ENCODE measurements around the gene KCNMB3.
"Not testable (repeated sequence)": the region's sequence is repeated elsewhere in the genome, so short reads cannot be mapped to it uniquely, and the experiment has no call there.

KCNMB3 gene, protein sequence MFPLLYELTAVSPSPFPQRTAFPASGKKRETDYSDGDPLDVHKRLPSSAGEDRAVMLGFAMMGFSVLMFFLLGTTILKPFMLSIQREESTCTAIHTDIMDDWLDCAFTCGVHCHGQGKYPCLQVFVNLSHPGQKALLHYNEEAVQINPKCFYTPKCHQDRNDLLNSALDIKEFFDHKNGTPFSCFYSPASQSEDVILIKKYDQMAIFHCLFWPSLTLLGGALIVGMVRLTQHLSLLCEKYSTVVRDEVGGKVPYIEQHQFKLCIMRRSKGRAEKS

DNA sequence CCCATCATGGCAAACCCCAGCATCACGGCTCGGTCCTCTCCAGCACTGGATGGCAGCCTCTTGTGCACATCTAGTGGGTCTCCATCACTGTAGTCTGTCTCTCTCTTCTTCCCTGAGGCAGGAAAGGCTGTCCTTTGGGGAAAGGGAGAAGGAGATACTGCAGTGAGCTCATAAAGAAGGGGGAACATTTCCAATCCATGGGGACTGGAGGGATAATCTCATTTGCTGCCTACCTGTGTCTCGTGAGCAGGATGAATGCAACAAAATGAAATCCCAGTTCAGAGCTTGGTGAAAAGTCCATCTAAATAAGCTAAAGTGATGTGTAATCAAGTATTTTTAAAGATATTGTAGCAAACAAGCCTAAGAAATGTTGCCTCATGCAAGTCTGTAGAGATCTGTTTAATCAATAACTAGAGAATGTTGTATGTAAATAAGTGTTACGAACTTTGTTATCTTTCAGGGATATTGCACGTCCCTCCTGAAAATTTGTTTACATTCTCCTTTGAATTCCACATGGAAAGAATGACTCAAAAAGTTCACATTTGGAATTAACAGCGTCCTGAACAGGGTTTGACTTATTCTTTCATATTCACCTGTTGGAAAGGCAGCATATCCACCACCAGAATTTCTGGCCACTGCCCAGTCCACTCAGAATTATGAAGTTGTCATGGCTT is at the start of gene KCNMB3:
Gene KCNMB3 (minus strand): TSS at position 312 of the 674 bp plus-strand sequence. CDS start 124 bp downstream, at position 188.
- DNase-seq (ENCODE audit: low spot score) = no peak

DNA sequence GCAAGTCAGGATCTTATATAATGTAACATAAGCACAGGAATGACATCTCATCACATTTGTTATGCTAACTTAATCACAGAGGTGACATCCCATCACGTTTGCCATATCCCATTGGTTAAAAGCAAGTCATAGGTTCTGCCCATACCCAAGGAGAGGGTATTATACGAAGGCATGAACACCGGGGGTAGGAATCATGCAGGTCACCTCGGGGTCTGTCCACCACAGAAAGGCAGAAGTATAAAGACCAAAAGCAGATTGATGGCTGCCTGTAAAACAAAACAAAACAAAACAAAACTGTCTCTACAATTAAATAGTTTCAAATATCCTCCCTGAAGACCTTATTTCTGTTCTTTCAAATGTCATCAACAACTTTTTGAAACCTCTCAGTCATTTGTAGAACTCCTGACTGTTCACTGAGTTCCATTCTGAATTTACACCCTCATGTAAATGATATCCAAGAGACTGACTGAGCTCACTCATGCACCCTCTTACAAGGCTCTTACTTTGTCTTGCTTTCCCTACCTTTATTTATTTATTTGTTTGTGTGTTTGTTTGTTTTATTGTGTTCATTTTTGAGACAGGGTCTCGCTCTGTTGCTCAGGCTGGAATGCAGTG is 49.2 kb upstream of the KCNMB3 start:
- DNase-seq (ENCODE audit: low spot score) = no peak

DNA sequence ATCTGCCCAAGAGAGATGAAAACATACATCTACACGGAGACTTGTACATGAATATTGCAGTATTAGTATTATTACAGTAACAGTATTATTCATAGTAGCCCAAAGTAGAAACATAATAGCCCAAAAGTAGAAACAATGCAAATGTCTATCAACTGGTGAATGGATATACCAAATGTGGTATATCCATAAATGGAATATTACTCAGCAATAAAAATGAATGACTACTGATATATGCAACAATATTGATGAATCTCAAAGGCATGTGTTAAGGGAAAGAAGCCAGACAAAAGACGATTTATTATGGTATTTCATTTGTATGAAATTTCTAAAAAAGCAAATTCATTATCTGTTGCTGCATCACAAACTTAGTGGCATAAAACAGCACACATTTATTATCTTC is 48.4 kb upstream of the KCNMB3 start:
- DNase-seq (ENCODE audit: low spot score) = no peak

DNA sequence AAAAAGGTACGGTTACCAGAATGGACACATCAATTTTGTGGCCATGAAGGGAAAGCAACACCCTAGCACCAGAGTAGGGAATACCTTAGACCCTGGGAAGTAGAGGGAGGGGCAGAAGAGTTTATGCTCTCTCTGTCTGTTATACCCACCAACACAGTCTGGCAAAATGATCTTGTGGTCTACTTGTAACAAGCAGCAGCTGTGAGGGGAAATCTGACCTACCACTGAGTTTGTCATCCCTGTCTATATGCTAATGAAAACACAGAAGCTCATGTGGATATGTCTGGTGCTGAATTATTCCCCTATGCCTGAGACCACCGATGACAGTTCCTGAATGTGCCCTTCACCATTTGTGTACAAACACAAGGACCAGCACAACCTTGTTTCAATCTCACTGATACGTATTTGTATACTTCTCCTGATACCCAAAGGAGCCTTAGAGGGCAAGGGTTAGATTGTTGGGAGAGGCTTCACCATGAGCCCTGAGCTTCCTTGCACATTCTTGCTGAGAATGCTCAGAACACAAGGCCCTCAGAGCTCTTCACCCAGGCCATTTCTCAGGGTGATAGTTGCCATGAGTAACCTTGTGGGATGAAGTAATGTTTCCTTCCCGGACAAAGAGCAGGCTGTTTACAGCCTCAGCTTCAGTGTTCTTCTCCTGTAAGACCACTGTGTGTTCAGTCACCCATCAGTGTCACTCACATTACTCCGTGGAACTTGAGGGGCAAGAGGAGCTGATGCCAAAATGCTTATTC is 47.2 kb upstream of the KCNMB3 start:
- DNase-seq (ENCODE audit: low spot score) = no peak

DNA sequence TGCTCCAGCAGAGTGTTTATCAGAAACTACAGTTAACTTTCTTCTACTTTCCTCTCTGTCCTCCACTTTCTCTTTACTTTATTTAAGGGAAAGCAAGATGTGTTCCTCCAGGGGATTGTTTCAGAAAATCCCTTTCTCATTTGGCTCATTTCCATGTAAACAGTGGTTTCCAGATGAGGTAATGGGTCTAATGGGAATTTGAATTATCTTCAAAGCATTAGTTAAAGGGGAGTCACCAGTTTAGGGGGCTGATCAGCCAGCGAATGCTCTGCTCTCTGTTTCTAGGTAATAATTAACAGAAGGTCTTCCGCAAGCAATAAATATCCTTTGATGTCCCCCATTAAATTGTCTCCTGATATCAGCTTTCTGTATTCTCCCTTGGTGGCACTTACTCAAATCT is 41.5 kb upstream of the KCNMB3 start:
- DNase-seq (ENCODE audit: low spot score) = no peak

DNA sequence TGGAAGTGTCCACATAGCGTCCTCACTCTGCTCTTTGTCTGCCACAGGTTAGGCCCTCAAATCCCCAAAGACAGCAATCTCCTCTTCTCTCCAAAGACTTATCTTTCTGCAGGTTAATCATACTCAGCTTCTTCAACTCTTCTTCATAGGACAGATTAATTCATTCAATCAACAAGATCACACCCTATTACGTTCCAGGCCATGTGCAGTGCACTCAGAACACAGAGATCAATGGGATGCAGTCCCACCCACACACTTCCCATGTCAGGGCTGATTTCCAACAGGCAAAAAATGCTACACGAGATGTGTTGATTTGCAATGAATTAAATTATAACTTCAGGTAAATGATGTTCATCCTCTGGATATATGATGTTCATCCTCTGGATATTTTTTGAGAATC is 38.4 kb upstream of the KCNMB3 start:
- DNase-seq (ENCODE audit: low spot score) = no peak

DNA sequence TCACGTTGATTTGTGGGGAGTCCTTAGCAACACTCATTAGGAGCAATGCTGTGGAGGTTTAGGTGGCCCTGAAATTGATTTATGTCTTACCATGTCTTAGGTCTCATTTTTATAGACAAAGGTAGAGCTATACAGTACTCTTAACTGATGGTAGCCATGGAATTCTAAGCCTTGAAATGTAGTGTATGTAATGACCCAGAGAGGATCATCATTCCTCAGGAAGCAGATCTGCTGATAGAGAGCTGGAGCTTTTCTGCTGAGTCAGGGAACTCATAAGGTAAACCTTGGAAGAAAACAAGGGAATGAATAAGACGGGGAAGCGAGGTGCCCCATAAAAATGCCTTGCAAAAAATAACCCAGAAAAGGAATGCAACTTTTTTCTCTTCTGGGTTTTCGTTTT is 37.9 kb upstream of the KCNMB3 start:
- DNase-seq (ENCODE audit: low spot score) = no peak

DNA sequence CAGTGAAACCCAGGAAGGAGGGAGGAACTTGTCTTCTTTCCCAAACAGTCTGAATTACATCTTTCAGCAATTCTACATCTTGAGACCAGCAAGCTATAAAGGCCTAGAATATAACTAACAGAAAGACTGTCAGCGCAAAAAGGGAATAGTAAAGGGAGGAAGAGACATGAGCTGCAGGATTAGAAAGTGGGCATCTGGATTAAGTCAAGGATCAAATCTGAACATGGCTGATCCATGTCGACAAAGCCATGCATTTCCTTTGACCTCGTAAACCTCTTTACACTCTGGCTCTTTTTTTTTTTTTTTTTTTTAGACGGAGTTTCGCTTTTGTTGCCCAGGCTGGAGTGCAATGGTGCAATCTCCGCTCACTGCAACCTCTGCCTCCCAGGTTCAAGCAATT is 35.4 kb upstream of the KCNMB3 start:
- DNase-seq (ENCODE audit: low spot score) = no peak

DNA sequence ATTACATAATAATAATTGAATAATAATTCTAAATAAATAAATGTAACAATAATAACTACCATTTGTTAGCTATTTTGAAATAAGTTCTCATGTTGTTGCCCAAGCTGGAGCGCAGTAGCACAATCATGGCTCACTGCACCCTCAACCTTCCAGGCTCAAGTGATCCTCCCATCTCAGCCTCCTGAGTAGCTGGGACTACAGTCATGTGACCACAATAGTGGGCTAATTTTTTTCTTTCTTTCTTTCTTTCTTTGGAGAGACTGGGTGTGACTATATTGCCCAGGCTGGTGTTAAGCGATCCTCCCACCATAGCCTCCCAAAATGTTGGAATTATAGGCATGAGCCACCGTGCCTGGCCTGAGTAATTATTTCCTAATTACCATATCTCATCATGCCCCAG is 30.9 kb upstream of the KCNMB3 start:
- DNase-seq (ENCODE audit: low spot score) = no peak

DNA sequence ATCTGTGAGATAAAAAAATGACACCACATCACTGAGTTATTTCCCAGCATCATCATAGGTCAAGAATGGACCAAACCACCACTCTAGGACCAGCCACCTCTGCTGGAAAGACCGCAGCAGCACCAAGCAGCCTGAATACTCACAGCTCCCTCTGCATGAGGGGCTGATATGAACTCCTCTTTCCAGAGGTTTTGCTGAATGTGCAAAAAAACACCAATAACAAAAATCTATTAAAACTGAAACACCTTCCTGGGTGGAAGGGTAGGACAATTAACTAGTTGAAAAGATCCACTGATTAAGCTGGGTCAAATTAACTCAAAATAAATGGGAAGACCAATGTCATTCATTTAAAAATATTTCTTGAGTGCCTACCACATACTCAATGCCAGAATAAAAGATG is 28.9 kb upstream of the KCNMB3 start:
- DNase-seq (ENCODE audit: low spot score) = no peak

DNA sequence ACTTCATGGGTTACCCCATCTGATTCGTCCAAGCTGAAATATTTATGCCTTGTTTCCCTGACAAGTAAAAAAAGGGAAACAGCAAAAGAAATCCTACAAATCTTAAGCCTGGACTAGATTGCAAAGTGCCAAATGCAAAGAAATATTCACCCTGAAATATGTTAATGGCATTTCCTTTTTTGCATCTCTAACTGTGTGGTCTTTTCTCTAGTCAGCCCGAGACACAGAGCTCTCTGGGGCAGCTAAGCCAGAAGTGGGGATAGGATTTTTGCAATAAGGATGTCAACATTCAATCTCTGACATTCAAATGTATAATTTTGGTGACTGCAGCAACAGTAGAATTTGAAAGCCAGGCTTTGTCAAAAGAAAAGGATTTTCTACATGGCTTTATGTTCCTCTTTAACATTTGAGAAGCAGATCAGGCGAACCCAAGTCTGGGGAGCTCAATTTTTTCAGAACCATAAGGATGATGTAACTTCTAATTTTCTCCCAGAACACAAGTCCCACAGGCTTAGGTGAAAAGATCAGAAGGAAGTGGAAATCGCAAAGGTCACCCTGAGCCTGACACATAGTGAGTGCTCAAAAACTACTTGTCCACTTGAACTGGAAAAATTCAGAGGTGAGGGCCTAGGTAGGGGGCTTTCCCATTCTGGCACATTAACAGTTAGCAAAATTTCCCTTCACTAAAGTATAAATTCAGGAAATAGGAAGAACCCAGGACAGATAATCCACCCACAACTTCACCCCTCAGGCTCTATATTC is 28.2 kb upstream of the KCNMB3 start:
- no peak for DNase-seq (ENCODE audit: low spot score)

DNA sequence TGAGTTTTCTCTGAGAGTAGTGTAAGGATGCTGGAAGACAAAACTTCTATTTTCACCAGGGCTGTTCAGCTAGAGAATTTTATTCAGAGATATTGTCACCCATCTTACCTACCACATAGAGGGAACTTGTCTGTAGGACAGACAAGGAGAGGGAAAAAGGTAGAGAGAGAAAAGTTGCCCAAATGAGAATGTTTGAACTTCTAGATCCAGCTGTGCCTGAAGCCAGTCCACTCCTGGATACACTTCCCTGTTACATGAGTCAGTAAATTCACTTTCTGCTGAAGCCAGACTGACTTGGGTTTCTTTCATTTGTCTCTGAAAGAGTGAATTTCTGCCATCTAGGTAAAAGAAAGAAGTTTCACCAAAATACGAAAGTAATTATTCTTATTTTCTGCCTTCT is 27.2 kb upstream of the KCNMB3 start:
- no peak for DNase-seq (ENCODE audit: low spot score)

DNA sequence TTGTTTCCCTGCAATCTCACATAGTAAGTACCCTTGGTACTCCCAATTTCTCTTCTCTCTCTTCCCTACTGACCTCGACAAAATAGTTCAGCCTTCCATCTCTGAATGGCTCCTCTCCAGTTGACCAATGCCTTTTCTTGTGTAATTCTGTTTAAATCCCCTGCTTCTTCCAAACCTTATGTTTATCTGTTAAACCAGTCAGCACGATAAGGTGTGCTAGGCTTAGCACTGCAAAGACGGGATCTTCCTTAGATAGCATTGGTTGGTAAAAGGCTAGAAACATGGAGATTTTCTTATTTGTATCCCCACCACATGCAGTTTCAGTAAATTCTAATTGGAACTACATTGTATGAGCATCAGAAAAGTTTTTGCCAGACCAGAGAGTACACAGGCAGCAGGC is 25.8 kb upstream of the KCNMB3 start:
- DNase-seq (ENCODE audit: low spot score) = no peak

DNA sequence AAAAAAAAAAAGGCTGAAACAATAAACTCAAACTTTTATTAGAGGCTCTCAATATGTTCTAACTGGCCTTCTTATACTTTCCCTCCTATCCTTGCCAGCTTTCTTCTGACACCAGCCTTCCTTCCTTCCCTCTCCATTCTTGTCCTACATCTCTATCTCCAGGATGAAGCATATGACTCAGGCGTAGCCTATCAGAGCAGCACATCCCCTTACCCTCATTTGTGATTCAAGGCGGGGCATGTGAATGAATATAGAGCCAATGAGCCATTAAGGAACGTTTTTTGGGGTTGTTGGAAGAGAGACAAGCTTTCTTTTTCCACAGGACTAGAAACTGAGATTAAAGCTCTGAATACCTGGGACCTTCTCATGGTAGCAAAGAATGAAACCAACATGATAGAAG is 25.1 kb upstream of the KCNMB3 start:
- DNase-seq (ENCODE audit: low spot score) = no peak

DNA sequence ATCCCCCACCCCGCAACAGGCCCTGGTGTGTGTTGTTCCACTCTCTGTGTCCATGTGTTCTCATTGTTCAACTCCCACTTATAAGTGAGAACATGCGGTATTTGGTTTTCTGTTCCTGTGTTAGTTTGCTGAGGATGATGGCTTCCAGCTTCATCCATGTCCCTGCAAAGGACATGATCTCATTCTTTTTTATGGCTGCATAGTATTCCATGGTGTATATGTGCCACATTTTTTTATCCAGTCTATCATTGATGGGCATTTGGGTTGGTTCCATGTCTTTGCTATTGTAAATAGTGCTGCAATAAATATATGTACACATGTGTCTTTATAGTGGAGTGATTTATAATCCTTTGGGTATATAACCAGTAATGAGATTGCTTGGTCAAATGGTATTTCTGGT is 23.5 kb upstream of the KCNMB3 start:
- not testable (repeated sequence) for DNase-seq (ENCODE audit: low spot score)

DNA sequence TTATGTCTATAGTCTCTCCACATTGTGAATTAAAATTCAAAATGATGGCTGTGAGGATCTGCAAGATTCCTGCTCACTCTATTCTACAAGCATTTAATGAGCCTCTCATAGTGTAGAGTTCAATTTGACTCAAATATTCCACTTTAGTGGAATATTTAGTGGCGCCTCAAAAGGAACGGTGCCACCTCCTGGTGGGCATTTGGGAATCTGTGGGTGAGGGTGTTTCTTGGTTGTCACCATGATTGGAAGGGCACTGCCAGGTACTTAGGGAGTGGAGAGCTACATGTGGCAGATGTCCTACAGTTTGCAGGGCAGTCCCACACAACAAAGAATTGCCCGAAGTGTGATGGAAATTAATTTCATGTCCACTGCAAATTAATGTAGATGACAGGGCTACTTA is 21.5 kb upstream of the KCNMB3 start:
- DNase-seq (ENCODE audit: low spot score) = no peak

DNA sequence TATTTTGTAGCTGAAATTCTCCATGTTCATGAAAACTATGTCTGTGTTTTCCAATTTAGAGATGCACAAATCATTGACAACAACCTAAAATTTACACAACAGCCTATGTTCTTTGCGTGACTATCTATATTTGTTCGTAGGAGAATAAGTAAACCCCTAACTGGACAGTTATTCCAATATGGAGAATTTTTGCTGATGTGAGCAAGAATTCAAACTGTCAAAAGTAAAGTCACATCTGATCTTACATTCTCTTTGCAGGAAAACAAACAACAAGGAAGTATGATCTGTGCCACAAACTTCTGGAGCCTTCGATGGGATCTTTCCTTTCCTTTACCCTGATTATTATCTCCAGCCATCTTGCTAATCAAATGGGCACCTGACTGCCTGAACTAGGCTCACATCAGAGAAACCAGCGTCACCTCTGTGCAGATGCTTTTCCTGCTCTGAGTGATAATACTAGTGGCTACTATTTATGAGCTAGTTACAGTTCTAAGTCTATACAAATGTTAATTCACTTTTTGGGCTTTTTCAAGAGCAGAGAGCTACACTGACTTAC is 18.3 kb upstream of the KCNMB3 start:
- no peak for DNase-seq (ENCODE audit: low spot score)

DNA sequence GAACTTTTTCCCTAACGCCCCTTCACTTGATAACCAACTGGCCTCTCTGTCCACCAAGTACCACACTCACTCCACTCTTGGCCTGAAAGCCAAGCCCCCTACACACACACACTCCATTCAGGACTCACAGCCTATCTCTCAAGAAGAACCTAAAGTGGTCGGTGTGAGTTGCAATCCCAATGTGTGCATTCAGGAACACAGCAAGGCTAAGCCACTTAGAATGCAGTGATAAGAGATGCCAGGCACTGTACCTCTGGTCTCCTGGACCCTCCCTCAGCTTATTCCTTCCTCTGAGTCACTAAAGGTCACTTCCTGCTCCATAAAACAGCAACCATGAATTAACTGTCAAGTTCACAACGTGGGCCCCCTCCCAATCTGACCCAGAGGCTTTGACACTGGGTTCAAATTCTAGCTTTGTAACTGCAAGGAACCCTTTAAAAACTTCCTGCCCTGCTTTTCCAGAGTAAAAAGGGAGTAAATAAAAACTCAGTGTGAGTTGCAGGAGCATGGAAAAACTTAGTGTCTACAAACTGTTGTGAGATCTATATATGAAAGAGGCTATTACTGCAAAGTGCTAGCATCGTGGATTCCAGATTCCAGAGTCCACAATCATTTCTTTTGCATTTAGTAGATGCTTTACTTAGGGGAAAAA is 17.6 kb upstream of the KCNMB3 start:
- DNase-seq (ENCODE audit: low spot score) = no peak

DNA sequence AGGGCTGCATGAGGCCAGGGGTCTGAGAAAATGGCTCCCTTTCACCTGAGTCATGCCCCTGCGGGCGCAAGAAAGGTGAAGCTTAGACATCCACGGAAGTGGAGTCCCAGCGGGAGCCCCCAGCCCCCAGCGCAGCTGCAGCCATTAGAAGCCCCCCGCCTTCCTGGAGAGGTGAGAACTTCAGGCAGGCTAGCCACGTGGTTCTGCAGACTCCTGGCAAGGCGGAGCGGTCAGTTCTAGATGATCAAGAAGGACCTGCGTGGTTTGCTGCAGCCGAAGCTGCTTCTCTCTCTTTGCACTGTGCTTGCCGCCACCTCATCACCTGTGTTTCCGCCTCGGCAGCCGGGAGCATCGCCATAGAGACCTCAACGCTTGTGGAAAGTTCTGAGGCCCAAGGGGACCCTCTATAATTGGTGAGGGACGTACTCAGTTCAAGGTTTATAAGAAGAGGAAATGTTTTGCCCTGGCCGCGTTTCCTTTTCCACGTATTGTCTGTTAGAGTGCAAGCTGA is 15.8 kb upstream of the KCNMB3 start:
- no peak for DNase-seq (ENCODE audit: low spot score)

DNA sequence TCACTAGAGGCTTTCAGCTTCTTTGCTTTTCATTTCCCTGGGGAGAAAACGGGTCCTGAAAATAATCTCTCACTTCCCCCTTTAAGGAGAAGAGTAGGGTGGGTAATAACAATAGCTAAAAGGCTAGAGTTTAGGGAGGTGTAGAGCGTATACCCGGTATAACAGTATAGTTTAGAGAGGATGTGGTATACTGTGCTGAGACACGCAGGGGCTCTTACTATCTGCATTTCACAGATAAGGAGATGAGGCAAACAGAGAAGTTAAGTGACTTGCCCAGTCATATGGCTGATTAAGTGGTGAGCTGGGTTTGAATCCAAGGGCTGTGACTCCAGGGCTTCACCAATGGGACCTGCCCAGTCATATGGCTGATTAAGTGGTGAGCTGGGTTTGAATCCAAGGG is 15.0 kb upstream of the KCNMB3 start:
- DNase-seq (ENCODE audit: low spot score) = no peak

DNA sequence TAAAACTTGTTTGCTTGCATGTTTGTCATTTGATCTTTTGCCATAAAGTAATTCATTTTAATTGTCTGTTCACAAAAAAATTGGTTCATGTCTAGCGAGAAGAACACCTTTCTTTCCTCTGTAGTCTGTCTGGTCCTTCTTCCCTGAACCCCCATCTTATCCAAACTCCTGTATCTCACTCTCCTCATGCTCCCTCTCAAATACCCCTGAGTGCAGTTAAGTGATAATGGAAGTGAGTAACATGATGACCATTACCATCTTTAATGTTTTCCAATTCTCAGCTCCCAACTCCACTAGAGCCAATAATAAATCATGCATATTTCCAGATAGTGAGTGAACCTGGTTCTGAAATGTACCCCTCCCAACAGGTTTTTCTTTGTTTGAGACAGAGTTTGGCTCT is 14.2 kb upstream of the KCNMB3 start:
- no peak for DNase-seq (ENCODE audit: low spot score)
